ENCODE data around the gene CMTR1. TPM values are rescaled to one million over a fixed set of nuclear protein-coding genes. Genes with fewer than 3 reads are reported as not detected.

Gene CMTR1
- total RNA-seq, 1 experiment from 2014 or later, result 28.7 TPM

DNA sequence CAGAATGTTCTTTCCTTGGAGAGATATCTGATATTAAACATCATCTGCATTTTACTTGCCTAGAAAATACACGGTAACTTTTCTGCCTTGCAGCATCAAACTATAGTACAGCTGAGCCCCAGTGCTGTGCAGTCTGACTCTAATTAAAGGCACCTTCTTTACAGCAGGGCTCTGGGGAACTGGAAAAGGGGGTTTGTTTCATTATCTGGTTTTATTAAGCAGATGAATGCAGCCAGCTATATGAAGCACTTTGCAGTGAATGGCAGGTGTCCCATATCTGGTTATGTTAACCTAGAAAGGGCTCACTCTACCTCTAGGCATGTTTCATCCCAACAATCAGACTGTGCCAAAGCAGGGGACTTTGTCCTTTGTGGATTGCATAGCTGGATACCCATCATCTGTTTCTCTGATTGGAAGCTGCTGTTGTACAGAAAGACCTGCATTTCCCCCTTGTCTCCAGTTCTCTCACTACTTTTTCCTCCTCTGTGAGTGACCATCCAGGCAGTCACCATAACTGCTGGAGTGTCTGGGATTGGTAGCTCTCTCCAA is 39.6 kb upstream of the CMTR1 start:
- ATAC-seq, result no peak
- H3K27me3 ChIP-seq (ENCODE audit: insufficient read depth, low read length), result no peaks in the 10 kb centered on the region

DNA sequence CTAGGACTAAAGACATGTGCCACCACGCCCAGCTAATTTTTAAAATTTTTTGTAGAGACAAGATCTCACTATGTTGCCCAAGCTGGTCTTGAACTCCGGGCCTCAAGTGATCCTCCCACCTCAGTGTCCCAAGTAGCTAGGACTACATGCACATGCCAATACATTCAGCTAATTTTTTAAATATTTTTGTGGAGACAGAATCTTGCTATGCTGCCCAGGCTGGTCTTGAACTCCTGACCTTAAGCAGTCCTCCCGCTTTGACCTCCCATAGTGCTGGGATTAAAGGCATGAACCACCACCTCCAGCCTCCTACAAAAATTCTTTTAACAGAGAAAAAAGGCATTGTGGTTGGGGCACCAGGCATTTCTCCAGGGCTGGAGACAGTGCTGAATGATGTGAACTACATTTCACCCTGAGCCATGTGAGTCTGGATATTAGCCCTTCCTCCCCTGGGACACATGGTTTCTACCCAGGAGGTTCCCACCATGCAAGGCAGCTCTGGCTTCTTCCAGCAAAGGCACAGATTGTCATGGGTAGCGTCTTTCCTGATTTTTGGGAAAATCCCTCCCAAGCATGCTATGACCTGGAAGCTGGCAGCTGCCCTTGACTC is 36.3 kb upstream of the CMTR1 start:
- Histone ChIP-seq H3K4me1 (ENCODE audit: control insufficient read depth in 1 of 2, insufficient read depth in 2 of 2, low read length in 2 of 2) (no peaks in the 10 kb centered on the region), H3K27ac (ENCODE audit: low read depth, low read length) (no peak overlapping the region), H3K4me2 (ENCODE audit: low read length) (no peak overlapping the region), H3K4me3 (replicated peaks in 1 of 2; ENCODE audit: low read depth in 1 of 2, low read length in 2 of 2) (no peak overlapping the region), H3K9me3 (ENCODE audit: control insufficient read depth in 1 of 2, insufficient read depth in 1 of 2, low read depth in 1 of 2, low read length in 2 of 2) (no peaks in the 10 kb centered on the region), H3K79me2 (ENCODE audit: insufficient read depth, low read length) (no peaks in the 10 kb centered on the region), H4K20me1 (ENCODE audit: insufficient read depth) (0 out of 2 replicates have a peak, but pooled peaks cover 4% of the 10 kb centered on the region), H3K27me3 (ENCODE audit: insufficient read depth, low read length) (no peaks in the 10 kb centered on the region), H3K9me2 (ENCODE audit: insufficient read depth) (no peaks in the 10 kb centered on the region), H3K36me3 (ENCODE audit: control insufficient read depth in 1 of 2, insufficient read depth in 2 of 2, low read length in 2 of 2) (peaks cover 0 to 5% of the 10 kb centered on the region in 2 experiments; a peak in 1 of 4 replicates), H3K9ac (ENCODE audit: low read length) (no peak overlapping the region), H2AFZ (ENCODE audit: low read depth, low read length, poor library complexity, severe bottlenecking) (no peak overlapping the region)
- POLR2A ChIA-PET, result no interaction called here
- ATAC-seq (no peak), DNase-seq (ENCODE audit: low read depth, low spot score) (no peak)
- CTCF ChIA-PET, result no interaction called here
- TF ChIP-seq TCF7L2 (IDR thresholded peaks at IDR 0.05; ENCODE audit: borderline replicate concordance, extremely low read depth, insufficient read depth, insufficient read length) (no peak), POLR2AphosphoS5 (IDR thresholded peaks at IDR 0.05; ENCODE audit: low read depth, low read length) (no peak), ELF1 (IDR thresholded peaks at IDR 0.05; ENCODE audit: borderline replicate concordance, low read depth) (no peak), CBX3 (IDR thresholded peaks at IDR 0.05; ENCODE audit: low read depth) (no peak), SRF (IDR thresholded peaks at IDR 0.05; ENCODE audit: low read depth) (no peak), EZH2 (IDR thresholded peaks at IDR 0.05) (no peak), JUND (IDR thresholded peaks at IDR 0.05) (no peak), ZFX (IDR thresholded peaks at IDR 0.05) (no peak), EGR1 (IDR thresholded peaks at IDR 0.05; ENCODE audit: low read depth) (no peak), ZNF274 (IDR thresholded peaks at IDR 0.05; ENCODE audit: low read depth, low read length) (no peak), FOSL1 (IDR thresholded peaks at IDR 0.05; ENCODE audit: low read depth) (no peak)
- TF ChIP-seq, protein P1, sequence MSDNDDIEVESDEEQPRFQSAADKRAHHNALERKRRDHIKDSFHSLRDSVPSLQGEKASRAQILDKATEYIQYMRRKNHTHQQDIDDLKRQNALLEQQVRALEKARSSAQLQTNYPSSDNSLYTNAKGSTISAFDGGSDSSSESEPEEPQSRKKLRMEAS (IDR thresholded peaks at IDR 0.05), result no peak
- TF ChIP-seq, protein P2, sequence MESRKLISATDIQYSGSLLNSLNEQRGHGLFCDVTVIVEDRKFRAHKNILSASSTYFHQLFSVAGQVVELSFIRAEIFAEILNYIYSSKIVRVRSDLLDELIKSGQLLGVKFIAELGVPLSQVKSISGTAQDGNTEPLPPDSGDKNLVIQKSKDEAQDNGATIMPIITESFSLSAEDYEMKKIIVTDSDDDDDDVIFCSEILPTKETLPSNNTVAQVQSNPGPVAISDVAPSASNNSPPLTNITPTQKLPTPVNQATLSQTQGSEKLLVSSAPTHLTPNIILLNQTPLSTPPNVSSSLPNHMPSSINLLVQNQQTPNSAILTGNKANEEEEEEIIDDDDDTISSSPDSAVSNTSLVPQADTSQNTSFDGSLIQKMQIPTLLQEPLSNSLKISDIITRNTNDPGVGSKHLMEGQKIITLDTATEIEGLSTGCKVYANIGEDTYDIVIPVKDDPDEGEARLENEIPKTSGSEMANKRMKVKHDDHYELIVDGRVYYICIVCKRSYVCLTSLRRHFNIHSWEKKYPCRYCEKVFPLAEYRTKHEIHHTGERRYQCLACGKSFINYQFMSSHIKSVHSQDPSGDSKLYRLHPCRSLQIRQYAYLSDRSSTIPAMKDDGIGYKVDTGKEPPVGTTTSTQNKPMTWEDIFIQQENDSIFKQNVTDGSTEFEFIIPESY (IDR thresholded peaks at IDR 0.05; ENCODE audit: extremely low read depth, insufficient replicate concordance, low read length), result no peak
- TF ChIP-seq, protein P3, sequence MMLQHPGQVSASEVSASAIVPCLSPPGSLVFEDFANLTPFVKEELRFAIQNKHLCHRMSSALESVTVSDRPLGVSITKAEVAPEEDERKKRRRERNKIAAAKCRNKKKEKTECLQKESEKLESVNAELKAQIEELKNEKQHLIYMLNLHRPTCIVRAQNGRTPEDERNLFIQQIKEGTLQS (IDR thresholded peaks at IDR 0.05), result no peak
- no TSS peak for BruUV-seq (replicated peaks)
- intact Hi-C loops (cut with micrococcal nuclease), result no loop called here
- RAD21 ChIA-PET (ENCODE audit: low non-redundant PET in 1 of 2, low total read pairs in 2 of 2, uncharacterized antibody in 2 of 2, unreplicated experiment in 2 of 2), result no interaction called here

More for the DNA sequence above, 39.6 kb upstream of the CMTR1 start:
- TF ChIP-seq JUND (IDR thresholded peaks at IDR 0.05), result no peak
- no peak for TF ChIP-seq ZFX (IDR thresholded peaks at IDR 0.05)
- ChIA-PET CTCF (no interaction called here), POLR2A (no interaction called here), RAD21 (ENCODE audit: low non-redundant PET in 1 of 2, low total read pairs in 2 of 2, uncharacterized antibody in 2 of 2, unreplicated experiment in 2 of 2) (no interaction called here)
- Histone ChIP-seq H3K9ac (ENCODE audit: low read length) (no peak overlapping the region), H3K4me3 (replicated peaks in 1 of 2; ENCODE audit: low read depth in 1 of 2, low read length in 2 of 2) (no peak overlapping the region), H2AFZ (ENCODE audit: low read depth, low read length, poor library complexity, severe bottlenecking) (no peak overlapping the region), H3K9me2 (ENCODE audit: insufficient read depth) (no peaks in the 10 kb centered on the region), H3K4me1 (ENCODE audit: control insufficient read depth in 1 of 2, insufficient read depth in 2 of 2, low read length in 2 of 2) (no peaks in the 10 kb centered on the region), H3K27ac (ENCODE audit: low read depth, low read length) (no peak overlapping the region), H3K9me3 (ENCODE audit: control insufficient read depth in 1 of 2, insufficient read depth in 1 of 2, low read depth in 1 of 2, low read length in 2 of 2) (no peaks in the 10 kb centered on the region), H4K20me1 (ENCODE audit: insufficient read depth) (0 out of 2 replicates have a peak, but pooled peaks cover 4% of the 10 kb centered on the region), H3K4me2 (ENCODE audit: low read length) (no peak overlapping the region), H3K36me3 (ENCODE audit: control insufficient read depth in 1 of 2, insufficient read depth in 2 of 2, low read length in 2 of 2) (peaks cover 5 to 11% of the 10 kb centered on the region in 2 experiments; a peak in 3 of 4 replicates), H3K79me2 (ENCODE audit: insufficient read depth, low read length) (no peaks in the 10 kb centered on the region)
- intact Hi-C loops (cut with micrococcal nuclease), result no loop called here
- no TSS peak for BruUV-seq (replicated peaks)
- no peak for DNase-seq (ENCODE audit: low read depth, low spot score)

Data from HCT116 (cell line).